Measurements from ENCODE around the gene COL16A1.
"Not testable (repeated sequence)": the region's sequence is repeated elsewhere in the genome, so short reads cannot be mapped to it uniquely, and the experiment has no call there.

The COL16A1 gene

GRCh38 chr1:31732751-31733289 is 29.0 kb upstream of the COL16A1 start:
- DNase-seq: no peak

DNA sequence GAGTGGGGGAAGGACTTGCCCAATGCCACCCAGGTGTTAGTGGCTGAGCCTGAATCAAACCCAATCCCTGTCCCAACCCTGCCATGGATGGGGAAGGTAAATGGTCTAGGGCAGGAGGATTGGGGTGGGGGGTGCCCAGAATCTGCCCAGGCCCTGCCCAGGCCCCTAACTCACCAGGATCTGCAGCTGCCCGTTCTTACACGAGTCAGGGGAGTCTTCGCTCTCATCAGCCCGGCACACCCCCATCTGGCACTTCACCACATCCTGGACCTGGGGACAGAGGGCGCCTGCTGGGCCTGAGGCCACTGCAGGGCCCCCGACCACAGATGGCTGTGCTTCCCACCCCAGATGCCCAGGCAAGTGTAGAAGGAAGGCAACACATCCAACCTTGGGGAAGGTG is 28.5 kb upstream of the COL16A1 start:
- DNase-seq: no peak

- DNase-seq: no peak
These were observed 27.3 kb upstream of the COL16A1 start for GRCh38 chr1:31731049-31731565.

DNA sequence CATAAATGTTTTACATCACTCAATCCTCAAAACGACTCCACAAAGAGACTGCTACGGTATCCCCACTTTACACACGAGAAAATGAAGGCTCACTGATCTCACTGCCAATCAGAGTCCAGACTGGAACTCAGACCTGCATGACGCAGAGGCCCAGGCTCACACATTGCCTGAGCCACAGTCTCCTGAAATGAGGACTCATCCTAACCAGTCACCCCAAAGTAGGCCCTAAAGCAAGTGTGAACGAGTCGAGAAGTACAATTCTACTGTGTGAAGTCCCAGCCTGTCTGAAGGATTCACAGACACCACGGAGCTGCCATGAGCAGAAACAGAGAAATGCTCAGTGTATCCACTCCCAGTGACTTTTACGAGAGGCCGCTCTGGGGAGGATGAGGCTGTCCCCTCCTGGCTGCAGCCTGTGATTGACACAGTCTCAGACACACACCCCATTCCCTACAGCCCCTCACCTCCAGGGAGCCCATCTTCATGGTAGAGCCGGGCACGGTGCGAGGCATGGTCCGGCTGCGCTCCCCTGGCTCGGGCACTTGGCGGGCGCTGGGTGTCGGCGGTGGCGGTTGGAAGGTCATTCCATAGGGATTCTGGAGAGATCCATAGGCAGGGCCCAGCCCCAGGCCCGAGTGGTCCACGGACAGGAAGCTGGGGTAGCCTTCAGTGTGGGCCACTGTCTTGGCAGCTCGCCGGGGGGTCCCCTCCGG is 26.7 kb upstream of the COL16A1 start:
- no peak for DNase-seq

DNA sequence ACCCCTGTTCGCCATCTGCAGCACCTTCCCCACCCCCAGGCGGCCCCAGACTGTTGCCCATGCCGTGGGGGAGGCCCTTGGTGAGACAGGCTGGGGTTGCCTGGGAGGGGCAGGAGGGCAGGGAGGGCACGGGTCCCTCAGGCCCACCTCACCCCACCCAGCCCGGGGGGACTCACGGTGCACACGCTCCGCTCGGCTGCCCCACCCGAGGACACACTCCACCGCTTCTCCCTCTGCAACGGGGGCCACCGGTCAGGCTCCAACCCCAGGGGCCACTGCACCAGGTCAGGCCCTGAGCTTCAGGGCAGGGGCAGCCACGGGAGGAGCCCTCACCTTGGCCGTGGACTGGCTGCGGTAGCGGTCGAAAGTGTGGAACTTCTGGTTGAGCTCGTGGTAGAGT is 24.0 kb upstream of the COL16A1 start:
- no peak for DNase-seq

- no peak for DNase-seq
These were observed 23.4 kb upstream of the COL16A1 start for GRCh38 chr1:31727195-31727594.

GRCh38 chr1:31726715-31727114 is 22.9 kb upstream of the COL16A1 start:
- no peak for DNase-seq

- DNase-seq: no peak
These were observed 22.1 kb upstream of the COL16A1 start for GRCh38 chr1:31725777-31726535.

DNA sequence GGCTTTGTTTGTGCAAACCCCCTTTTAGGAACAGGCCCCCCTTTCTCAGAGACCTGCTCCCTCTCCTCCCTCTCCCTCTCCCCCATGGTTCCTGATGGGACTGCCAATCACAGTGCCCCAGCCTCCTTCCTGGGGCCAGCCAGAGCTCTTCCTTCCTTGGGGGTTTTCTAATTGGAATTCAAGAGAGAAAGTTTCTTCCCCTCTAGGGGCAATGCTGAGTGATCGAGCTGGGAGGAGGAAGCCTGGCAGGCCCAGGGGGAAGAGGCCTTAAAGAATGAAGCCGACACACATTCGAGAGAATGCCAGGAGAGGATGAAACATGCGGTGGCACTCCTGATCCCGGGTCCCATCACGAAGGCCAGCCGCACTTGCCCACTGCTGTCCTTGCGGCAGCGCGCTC is 21.3 kb upstream of the COL16A1 start:
- no peak for DNase-seq

- DNase-seq: peak; percentile 54 to 57
These were observed 20.1 kb upstream of the COL16A1 start for GRCh38 chr1:31723828-31724359.

DNA sequence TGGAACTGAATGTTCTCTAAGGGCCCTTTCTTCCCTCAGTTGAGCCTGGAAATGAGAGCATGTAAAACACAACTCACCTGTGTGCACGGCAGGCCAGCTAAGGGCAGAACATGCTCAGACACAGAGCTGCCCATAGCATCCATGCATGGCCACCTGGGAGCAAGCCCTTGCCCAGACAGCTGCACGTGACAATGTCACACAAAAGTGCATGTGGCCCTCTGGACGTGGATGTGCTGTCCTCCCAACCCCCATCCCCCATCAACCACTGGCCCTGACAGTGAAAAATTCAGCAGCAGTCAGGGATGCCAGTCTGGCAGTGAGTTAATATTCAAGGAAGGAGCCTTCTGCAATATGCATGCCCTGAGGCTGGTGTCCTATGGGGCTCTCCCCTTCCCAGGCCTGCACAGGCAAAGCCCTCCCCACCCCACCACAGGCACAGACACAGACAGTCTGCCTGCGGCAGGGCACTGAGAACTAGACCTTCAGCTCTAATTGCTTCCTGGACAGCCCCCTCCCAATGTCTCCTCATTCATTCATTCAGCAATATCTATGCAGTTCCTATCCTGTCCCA is 14.6 kb upstream of the COL16A1 start:
- no peak for DNase-seq

GRCh38 chr1:31717341-31717740 is 13.5 kb upstream of the COL16A1 start:
- no peak for DNase-seq

GRCh38 chr1:31715873-31716220 is 12.0 kb upstream of the COL16A1 start:
- DNase-seq: no peak

- peak; percentile 41 to 46 for DNase-seq
These were observed 11.5 kb upstream of the COL16A1 start for GRCh38 chr1:31715087-31715872.

GRCh38 chr1:31714442-31715086 is 10.7 kb upstream of the COL16A1 start:
- DNase-seq: no peak

- DNase-seq: no peak
These were observed 8.8 kb upstream of the COL16A1 start for GRCh38 chr1:31712630-31713029.

DNA sequence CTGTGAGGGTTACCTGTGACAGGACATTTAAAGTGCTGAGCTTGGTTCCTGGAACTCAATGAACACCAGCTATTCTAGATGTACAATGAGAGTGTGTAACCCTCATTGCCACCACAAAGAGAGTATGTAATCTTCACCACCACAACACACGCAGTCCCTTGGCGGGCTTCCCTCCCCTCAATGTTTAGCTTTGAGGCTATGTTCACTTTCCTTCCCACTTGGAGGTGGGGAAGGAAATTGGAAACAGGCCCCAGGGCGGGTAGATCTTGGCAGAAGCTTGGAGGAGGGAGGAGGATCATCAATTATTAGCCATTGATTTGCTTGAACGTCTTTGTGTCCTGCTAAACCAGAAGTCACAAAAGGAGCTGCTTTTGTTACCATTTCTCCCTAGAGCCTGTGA is 8.3 kb upstream of the COL16A1 start:
- DNase-seq: no peak

GRCh38 chr1:31708324-31708723 is 4.5 kb upstream of the COL16A1 start:
- no peak for DNase-seq

- no peak for DNase-seq
These were observed 3.9 kb upstream of the COL16A1 start for GRCh38 chr1:31707711-31708110.

DNA sequence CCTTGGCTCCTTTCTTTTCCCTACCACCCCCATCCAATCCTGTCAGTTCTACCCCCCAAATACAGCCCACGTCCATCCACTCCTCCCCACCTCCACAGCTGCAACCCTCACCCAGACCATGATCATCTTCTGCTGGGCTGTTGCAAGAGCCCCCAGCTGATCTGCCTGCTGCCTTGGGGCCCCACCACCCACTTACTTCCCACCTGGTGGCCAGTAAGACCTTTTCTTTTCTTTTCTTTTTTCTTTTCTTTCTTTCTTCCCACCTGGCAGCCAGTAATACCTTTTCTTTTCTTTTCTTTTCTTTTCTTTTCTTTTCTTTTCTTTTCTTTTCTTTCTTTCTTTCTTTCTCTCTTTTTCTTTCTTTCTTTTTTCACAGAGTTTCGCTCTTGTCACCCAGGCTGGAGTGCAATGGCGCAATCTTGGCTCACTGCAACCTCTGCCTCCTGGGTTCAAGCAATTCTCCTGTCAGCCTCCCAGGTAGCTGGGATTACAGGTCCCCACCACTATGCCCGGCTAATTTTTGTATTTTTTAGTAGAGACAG is 3.3 kb upstream of the COL16A1 start:
- not testable (repeated sequence) for DNase-seq

DNA sequence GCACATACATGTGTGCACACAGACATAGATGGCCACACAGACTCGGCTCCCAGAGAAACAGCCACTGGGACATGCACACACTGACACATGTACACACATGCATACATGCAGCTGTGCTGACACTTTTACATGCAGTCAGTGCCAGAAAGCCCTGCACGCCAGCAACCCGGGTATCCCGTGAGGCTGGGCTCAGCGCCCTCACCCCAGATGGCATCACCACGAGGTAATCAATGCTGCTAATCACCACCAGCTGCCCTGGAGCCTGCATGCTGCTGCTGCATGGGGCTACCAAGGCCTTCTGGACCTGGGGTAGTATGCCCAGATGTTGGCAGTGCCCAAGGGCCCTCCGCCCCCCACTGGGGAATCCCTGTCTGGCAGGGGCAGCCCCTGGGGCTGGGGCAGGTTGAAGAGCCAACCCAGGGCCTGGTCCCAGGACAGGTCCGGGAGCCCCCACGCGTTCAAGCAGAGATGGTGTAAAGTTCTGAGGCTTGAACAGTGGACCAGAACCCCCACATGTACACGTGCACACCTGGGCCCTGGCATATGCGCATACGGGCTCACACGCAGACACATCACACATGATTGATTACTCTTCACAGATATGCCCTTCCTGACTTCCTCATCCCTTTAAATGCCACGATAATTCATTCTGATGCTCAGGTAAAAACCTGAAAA is 2.7 kb upstream of the COL16A1 start:
- no peak for DNase-seq

Data from stimulated activated CD4-positive, alpha-beta T cell treated with anti-CD3 and anti-CD28 coated beads, Interleukin-2, amount 100 ng/mL, for 48 hours (primary cell).